ENCODE data around the gene VAT1L.

Gene VAT1L, protein sequence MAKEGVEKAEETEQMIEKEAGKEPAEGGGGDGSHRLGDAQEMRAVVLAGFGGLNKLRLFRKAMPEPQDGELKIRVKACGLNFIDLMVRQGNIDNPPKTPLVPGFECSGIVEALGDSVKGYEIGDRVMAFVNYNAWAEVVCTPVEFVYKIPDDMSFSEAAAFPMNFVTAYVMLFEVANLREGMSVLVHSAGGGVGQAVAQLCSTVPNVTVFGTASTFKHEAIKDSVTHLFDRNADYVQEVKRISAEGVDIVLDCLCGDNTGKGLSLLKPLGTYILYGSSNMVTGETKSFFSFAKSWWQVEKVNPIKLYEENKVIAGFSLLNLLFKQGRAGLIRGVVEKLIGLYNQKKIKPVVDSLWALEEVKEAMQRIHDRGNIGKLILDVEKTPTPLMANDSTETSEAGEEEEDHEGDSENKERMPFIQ

DNA sequence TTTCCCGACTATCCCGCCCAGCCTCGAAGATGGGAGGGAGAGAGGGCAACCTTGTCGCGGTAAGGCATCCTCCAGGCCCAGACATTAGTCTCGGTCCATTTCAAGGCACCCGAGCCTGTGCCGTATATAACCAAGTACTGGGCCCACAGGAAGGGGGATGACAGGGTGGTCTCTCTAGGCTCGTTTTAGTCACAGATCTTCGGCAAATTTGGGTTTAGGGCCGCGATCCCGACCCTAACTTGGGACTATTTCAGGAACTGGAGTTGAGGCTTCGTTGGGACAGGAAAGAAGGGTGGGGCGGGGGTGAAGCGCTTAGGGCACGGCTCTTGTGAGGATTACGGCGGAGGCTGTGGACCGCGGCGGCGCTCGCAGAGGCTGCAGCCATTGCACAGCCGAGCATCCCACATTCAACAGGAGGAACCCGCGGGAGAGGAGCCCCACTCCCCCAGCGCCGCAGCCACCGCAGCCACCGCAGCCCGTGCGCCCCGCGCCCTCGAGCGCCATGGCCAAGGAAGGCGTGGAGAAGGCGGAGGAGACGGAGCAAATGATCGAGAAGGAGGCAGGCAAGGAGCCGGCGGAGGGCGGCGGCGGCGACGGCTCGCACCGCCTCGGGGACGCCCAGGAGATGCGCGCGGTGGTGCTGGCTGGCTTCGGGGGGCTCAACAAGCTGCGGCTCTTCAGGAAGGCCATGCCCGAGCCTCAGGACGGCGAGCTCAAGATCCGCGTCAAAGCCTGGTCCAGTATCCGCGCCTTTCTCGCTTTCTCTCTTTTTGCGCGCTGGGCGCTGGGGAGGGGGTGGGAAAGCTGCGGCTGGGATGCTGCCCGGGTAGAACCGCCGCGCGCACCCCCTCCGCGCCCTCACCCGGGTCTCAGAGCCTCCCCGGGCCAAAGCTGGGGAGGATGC, at the start of gene VAT1L:
TSS of gene VAT1L (plus strand) at position 384 of the 904 bp plus-strand sequence. CDS start at position 503, 119 bp downstream.
- no peak for DNase-seq (ENCODE audit: low read depth)

DNA sequence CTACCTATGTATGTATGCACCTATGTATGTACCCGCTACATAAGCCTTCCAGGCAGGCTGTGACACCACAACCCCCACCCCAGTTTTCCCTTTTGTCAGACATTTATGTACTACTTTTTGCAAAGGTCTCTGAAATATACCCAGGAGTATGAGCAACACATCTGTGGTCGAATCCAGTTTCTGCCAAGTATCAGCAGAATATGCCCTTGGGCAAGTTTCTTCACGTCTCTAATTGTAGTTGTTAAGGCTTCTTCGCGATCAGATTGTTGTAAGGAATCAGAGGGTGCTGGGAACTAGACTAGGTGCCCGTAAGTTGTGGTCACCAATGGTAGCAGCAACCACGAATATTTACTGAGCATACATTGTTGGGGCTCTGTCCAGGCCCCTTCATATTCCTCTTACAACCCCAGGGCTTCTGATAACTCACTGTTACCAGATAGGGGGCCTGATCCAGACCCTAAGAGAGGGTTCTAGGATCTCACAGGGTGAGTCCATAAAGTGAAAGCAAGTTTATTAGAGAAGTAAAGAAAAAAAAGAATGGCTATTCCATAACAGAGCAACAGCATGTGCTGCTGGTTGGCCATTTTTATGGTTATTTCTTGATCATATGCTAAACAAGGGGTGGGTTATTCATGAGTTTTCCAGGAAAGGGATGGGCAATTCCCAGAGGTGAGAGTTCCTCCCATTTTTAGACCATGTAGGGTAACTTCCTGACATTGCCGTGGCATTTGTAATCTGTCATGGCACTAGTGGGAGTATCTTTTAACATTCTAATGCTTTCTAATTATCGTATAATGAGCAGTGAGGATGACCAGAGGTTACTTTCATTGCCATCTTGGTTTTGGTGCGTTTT, 49.4 kb upstream of the VAT1L start:
- no peak for DNase-seq (ENCODE audit: low read depth)

DNA sequence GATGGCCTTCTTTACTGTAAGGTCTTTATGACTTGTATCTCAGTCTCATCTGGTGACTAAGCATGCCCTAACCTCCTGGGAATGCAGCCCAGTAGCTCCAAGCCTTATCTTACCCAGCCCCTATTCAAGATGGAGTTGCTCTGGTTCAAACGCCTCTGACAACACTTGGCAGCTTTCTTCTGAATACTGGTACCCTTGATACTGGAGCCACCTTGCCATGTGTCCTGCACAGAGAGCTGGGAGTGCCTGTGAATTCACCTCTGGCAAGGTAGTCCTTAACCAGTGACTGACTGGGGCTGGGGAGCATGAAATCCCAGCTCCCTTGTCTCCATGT, 48.8 kb upstream of the VAT1L start:
- no peak for DNase-seq (ENCODE audit: low read depth)

DNA sequence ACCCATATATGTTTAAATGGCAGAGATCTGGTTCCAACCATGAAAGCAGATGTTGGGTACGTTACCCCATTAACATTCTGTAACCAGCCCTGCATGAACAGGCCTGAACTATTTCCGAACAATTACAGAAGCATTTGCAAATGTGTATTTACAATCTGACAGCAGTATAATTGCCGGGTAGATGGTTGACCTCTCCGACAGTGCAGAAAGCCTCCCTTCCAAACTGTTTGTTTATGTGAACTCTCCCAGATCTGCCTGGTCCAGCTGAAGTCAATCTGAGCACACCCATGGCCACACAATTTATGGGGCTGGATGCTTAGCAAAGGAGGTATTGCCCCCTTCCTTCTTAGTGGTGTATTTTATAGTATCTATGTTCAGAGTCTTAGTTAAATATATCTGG, 44.2 kb upstream of the VAT1L start:
- DNase-seq (ENCODE audit: low read depth): no peak

DNA sequence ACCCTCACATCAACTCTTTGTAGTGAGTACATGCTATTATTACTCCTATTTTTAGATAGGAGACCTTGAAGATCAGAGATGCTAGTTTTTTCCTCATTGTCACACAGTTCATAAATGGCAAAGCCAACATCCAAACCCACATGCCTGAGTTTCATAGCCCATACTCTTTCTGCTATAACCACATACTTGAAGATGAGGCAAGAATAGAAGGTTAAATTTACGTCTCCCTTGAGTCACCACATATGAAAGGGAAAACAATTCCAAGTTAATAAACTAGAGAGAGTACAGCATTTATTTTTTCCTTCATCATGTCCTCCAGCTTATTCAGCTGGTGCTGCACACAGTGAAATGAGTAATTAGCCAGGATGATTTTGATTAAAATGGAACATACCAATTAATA, 42.4 kb upstream of the VAT1L start:
- DNase-seq (ENCODE audit: low read depth): no peak

DNA sequence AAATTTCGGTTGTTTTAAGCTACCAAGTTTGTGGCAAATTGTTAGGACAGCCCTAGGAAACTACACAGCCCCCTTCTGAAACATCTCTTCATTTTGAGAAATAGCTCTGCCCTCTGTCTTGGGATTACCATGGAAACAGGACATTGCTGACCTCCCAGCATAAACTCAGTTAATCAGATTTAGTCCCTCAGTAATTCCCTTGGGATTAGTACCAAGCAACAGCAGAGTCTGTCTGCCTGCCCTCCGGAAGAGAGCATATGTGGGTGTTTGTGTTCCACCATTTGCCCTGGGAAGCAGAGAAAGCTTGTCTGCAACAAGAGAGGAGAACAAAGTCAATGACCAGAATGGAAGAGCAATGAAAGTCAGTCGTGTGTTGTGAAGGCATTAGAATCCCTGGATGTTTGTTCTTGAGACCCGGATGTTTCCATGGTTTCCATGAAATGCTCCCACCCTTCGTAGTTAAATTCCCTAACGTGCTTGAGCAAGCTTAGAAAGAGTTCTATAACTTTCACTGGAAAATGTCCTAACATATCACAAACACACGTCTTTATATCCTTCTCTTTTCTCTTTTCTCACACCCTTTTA, 39.9 kb upstream of the VAT1L start:
- DNase-seq (ENCODE audit: low read depth): no peak

DNA sequence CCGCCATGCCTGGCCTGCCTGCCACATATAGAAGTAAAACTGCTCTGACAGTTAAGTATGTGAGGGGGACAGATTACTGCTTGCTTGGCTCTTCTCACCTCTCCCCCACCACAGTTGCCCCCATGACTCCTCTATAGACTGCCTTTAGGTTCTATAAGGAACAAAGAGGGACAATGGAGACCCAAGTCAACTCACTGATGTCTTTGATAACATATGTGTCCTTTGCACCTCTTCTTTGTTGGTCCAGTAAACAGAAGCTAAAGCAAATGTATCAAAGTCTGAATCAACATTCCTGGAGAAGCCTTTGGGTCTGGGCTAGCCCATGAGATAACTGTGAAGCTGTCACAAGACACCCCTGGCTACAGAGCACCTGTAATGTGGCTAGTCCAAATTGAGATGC, 38.9 kb upstream of the VAT1L start:
- DNase-seq (ENCODE audit: low read depth): no peak

DNA sequence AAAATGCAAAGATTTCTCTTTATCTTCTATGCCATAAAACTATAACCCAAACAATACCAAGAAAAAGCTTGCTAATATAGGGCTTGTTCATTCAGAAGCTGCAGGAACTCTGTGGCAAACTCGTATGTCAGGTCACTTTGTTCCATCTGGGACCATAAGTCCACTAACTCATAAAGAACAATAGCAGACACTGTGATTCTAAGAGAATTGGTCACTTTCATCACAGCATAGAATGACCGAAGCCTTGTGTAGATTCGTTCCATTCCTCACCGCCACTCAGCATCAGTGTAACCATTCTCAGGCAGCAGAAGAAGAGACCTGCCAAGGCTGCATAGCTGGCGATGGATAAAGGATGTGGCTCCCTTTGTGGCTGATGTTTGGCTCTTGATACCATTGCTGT, 30.3 kb upstream of the VAT1L start:
- no peak for DNase-seq (ENCODE audit: low read depth)

DNA sequence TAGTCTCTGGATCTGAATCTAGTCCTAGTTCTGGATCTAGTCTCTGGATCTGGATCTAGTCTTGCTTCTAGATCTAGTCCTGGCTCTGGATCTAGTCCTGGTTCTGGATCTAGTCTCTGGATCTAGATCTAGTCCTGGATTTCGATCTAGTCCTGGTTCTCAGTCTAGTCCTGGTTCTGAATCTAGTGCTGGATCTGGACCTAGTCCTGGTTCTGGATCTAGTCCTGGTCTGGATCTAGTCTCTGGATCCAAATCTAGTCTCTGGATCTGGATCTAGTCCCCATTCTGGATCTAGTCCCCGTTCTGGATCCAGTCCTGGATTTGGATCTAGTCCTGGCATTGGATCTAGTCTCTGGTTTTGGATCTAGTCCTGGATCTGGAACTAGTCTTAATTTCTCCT, 29.9 kb upstream of the VAT1L start:
- DNase-seq (ENCODE audit: low read depth): no peak

DNA sequence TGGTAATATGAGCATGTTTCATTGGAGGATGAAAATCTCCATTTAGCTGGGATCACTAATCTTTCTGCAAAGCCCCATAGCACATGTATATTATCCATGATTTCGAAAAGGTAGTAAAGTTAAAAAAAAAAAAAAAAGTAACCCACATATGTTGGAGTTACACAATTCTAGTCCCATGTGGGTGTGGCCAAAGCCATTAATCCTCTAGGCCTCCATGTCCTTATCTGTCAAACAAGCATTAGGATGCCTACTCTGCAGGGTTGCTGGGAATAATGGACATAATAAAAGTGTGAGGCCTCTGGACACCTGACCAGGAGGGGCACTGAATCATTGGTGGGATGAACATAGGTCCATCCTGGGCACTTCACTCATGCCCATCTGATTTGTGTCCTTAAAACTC, 29.2 kb upstream of the VAT1L start:
- DNase-seq (ENCODE audit: low read depth): no peak

DNA sequence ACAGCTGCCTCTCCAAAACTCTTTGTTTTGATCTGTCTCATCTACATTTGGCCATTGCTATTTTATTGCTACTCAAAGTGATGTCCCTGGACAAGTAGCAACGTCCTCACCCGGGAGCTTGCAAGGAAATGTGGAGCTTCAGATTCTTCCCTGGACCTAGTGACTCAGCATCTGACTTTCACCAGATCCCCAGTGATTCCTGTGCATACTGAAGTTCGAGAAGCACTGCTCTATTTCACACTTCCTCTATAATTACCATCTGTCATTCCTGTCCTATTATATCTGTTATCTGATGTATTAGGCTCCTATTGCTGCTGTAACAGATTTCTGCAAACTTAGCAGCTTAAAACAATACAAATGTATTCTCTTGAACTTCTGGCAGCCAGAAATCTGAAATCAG, 28.5 kb upstream of the VAT1L start:
- DNase-seq (ENCODE audit: low read depth): no peak

DNA sequence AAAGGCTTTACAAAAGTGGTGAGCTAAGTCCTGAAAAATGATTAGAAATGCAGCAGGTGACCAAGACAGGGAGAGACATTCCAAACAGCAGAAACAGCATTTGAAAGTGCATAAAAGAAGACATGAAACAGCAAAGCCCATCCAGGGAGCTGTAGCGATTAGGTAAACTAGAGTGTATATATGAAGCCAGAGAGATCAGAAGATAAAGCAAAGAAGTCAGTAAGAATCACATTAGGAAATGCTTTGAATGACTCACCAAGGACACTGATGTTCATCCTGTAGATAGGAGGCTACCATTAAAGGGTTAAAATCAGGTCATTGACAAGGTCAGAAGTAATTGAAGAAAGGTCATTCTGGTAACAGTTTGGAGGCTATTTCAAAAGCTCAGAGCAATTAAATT, 27.6 kb upstream of the VAT1L start:
- DNase-seq (ENCODE audit: low read depth): no peak

DNA sequence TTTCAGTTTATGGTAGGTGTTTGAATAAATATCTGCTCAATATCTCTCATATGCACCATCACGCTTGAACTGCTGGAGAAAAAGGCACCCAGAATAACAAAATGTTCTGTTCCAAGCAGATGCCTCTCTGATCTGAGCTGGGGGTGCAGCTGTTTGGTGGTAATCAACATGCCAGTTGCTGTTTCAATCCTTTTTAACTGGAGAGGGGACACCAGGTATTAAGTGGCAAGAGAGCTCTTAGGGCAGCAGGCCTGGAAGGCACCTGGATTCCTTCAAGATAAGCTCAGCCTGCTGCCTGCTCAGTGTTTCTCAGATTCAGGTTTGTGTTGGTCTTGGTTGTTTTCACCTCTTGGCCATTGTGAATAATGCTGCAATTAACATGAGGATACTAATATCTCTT, 27.2 kb upstream of the VAT1L start:
- DNase-seq (ENCODE audit: low read depth): no peak

DNA sequence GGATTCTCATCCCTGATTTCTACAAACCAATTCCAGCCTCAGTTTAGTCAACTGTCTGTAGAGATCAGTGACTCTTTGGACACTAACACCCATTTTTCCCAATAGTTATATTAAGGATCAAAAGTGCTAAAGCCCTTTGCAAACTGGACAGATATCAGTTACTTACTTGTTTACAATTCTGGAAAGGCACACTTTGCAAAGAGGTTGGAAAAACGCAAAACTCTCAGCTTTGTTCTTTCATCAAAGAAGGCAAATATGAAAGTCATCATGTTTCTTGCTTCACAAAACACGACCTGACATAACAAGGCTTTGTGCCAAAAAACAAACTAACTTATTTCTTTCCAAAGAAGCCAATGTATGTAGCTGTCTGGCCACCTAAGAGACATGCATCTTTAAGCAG, 26.1 kb upstream of the VAT1L start:
- DNase-seq (ENCODE audit: low read depth): no peak

DNA sequence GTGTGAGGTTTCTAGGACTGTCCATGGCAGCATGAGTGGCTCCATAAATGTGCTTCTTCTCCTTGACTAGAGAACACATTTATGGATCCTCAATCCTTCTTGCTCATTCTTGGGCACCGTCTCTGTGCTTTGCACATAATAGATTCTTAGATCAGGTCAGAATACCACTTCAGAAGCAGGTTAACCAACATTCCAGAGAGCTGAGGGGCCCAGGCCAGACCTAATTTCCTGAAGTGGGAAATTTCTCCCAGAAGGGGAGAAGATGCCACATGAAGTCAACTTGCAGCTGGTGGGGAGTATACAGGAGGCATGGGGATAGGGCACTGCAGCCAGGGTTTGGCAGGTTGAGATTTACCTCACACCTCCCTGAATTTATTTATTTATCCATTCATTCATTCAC, 24.4 kb upstream of the VAT1L start:
- no peak for DNase-seq (ENCODE audit: low read depth)

DNA sequence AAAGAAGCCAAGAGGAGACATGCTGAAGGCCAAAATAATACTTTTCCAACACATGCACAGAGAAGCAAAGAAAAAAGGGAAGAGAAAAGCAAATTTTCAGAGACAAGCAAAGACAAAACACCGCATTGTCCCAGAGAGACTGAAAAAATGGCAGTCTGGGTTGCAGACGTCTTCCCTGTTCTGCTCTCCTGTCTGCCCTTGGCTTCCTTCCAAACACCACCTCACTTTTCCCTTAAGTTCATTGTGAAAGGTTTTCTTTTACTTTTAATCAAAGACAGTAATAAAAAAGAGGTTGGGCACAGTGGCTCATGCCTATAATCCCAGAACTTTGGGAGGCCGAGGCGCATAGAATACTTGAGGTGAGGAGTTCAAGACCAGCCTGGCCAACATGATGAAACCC, 21.2 kb upstream of the VAT1L start:
- DNase-seq (ENCODE audit: low read depth): no peak

DNA sequence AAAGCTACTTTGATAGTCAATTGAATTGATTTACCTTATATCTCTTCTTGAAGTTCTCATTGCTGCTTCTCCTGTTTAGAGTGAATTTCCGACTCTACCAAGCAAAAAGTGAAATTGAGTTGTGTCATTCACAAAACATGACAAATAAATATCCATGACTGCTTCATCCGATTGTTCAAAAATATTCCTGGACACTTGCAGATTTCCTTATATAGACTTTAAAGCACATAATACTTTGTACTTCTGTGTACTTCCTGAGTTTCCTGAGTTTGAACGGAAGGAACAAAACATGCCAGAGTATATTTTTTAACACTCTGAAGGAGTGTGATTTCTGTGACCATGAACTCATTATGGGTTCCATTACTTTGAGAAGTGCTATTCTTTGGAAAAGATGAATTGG, 20.5 kb upstream of the VAT1L start:
- DNase-seq (ENCODE audit: low read depth): no peak

DNA sequence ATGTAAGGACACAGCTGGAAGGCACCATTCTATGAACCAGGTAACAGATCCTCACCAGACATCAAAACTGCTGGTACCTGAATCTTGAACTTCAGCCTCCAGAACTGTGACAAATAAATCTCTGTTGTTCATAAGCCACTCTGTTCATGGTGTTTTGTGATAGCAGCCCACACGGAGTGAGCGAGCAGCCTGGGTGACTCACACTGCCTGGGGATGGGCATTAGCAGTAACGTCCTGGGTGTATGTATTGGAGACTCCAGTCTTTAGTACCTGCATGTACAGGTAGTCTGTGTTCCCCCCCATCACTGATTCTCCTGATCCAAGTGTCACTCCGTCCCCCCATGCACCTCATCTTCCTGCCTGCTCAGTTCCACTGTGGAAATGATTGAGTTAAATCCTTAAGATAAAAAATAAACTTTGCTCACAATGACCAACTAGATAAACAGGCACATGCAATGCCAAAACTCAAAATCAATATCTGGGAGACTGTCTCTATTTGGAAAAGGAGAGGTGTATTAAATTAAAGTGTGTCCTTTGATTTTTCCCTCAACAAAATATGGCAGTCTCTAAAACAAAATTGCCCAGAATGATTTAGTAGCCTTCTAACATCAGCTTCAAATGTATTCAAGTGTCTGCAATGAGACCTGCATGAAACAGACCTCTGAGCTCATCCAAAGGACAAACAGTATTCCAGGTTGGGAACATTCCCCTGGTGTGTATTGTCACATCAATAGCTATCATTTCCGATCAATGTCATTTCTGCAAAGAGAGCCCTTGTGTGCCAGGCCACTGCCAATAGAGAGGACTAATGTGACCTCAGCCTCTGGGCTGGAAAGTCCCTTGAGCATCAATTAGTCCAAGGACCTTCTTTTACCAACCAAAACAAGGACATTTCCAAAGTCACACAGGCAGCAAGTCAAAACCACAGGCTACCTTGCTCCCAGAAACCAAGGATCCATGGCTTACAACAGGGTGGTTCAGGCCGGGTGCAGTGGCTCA, 12.2 kb upstream of the VAT1L start:
- no peak for DNase-seq (ENCODE audit: low read depth)

DNA sequence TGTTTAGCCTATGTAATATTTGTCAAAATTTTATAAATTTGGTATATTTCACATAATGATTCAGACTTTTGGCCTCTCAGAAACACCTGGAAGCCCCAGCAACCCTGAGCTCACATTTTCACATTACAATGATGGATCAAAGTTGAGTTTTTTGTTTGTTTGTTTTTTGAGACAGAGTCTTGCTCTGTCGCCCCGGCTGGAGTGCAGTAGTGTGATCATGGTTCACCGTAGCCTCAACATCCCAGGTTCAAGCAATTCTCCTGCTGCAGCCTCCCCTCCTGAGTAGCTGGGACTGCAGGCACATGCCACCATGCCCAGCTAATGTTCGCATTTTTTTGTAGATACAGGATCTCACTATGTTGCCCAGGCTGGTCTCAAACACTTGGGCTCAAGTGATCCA, 10.6 kb upstream of the VAT1L start:
- DNase-seq (ENCODE audit: low read depth): no peak

DNA sequence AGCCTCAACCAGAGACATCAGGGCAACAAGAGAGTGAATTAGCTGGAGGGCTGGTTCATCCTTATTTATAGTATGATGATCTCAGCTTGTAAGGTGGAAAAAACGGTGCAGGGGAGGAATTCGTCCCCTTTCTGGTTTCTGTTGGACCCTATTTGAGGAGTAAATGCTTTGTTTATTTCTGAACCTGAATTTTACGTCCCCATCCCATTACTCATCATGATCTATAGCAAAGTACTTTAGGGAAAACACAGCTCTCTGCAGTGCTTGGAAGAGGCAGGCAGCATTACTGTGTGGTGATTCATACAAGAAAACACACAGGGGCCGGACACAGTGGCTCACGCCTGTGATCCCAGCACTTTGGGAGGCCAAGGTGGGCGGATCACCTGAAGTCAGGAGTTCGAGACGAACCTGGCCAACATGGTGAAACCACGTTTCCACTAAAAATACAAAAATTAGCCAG, 8.0 kb upstream of the VAT1L start:
- no peak for DNase-seq (ENCODE audit: low read depth)

DNA sequence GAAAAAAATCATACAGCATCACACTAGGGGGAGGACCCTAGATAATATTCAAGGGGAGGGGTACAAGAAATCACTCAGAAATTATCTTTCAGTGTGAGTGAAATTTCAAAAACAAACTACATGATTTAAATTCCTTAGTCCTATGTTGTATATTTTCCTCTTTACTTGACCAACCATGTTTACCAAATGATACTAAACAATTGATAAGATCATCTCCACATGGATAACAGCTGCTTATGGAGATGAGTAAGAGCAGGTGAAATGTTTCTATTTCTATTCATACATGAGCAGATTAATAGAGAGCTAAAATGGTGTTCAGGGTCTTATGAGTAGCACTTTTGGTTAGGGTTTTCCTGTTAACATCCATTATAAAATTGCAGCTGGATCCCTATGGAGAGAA, 7.3 kb upstream of the VAT1L start:
- DNase-seq (ENCODE audit: low read depth): no peak

Measured in stimulated activated CD8-positive, alpha-beta memory T cell treated with anti-CD3 and anti-CD28 coated beads, Interleukin-12 subunit alpha, Interleukin-12 subunit beta, amount 100 ng/mL, for 1 hour (primary cell).